ENCODE measurements around the gene DOCK4. TPM values are rescaled to one million over a fixed set of nuclear protein-coding genes. Genes with fewer than 3 reads are reported as not detected.

The DOCK4 gene
- total and polyA plus RNA-seq, 2 donors from 2014 or later: 3.2 to 38.9 TPM

GRCh38 chr7:111796671-111797070 lies 409.5 kb downstream of the DOCK4 start:
- FAIRE-seq (no peak), DNase-seq (no peak)
- TF ChIP-seq CTCF (IDR thresholded peaks at IDR 0.05; ENCODE audit: borderline replicate concordance, extremely low read depth, insufficient read depth): no peak
- Histone ChIP-seq H3K4me3 (ENCODE audit: low read length in 3 of 3) (no peak overlapping the region), H3K27me3 (ENCODE audit: control insufficient read depth, insufficient read depth, low read length) (no peaks in the 10 kb centered on the region), H3K9me3 (ENCODE audit: control insufficient read depth in 2 of 3, insufficient read depth in 1 of 3, low read length in 3 of 3) (peaks cover 4 to 43% (median 15%) of the 10 kb centered on the region in 3 donors), H3K4me1 (ENCODE audit: control insufficient read depth in 2 of 3, insufficient read depth in 2 of 3, low read depth in 1 of 3, low read length in 3 of 3) (no peaks in the 10 kb centered on the region), H3K9ac (ENCODE audit: low read length in 3 of 3) (no peak overlapping the region), H3K27ac (ENCODE audit: low read depth in 2 of 2, low read length in 2 of 2) (no peak overlapping the region), H3K36me3 (ENCODE audit: control insufficient read depth in 2 of 3, insufficient read depth in 3 of 3, low read length in 3 of 3) (no peaks in the 10 kb centered on the region)
- intact Hi-C loops (cut with DNase I): no loop called here

- peaks cover 2 to 6% (median 5%) of the 10 kb centered on the region in 3 donors for H3K4me1 ChIP-seq (ENCODE audit: control insufficient read depth in 2 of 3, insufficient read depth in 2 of 3, low read depth in 1 of 3, low read length in 3 of 3)
- TF ChIP-seq CTCF (IDR thresholded peaks at IDR 0.05; ENCODE audit: borderline replicate concordance, extremely low read depth, insufficient read depth): no peak
- intact Hi-C loops (cut with DNase I): no loop called here
- no peaks in the 10 kb centered on the region for H3K27me3 ChIP-seq (ENCODE audit: control insufficient read depth, insufficient read depth, low read length)
- H3K27ac ChIP-seq (ENCODE audit: low read depth in 2 of 2, low read length in 2 of 2): no peak overlapping the region
- peak in 2 of 5 donors; percentile 53 to 65 for DNase-seq
- H3K9me3 ChIP-seq (ENCODE audit: control insufficient read depth in 2 of 3, insufficient read depth in 1 of 3, low read length in 3 of 3): peaks cover 0 to 5% (median 0%) of the 10 kb centered on the region in 3 donors
- H3K4me3 ChIP-seq (ENCODE audit: low read length in 3 of 3): no peak overlapping the region
- H3K36me3 ChIP-seq (ENCODE audit: control insufficient read depth in 2 of 3, insufficient read depth in 3 of 3, low read length in 3 of 3): no peaks in the 10 kb centered on the region
- no peak overlapping the region for H3K9ac ChIP-seq (ENCODE audit: low read length in 3 of 3)
- FAIRE-seq: no peak
Observed at GRCh38 chr7:111789870-111790269, 416.3 kb downstream of the DOCK4 start.

- H3K4me3 ChIP-seq (ENCODE audit: low read length in 3 of 3): no peak overlapping the region
- TF ChIP-seq CTCF (IDR thresholded peaks at IDR 0.05; ENCODE audit: borderline replicate concordance, extremely low read depth, insufficient read depth): no peak
- intact Hi-C loops (cut with DNase I): no loop called here
- DNase-seq: no peak
- FAIRE-seq: no peak
- H3K27ac ChIP-seq (ENCODE audit: low read depth in 2 of 2, low read length in 2 of 2): no peak overlapping the region
- peaks cover 2 to 6% (median 5%) of the 10 kb centered on the region in 3 donors for H3K4me1 ChIP-seq (ENCODE audit: control insufficient read depth in 2 of 3, insufficient read depth in 2 of 3, low read depth in 1 of 3, low read length in 3 of 3)
- no peaks in the 10 kb centered on the region for H3K36me3 ChIP-seq (ENCODE audit: control insufficient read depth in 2 of 3, insufficient read depth in 3 of 3, low read length in 3 of 3)
- H3K9me3 ChIP-seq (ENCODE audit: control insufficient read depth in 2 of 3, insufficient read depth in 1 of 3, low read length in 3 of 3): no peaks in the 10 kb centered on the region
- no peak overlapping the region for H3K9ac ChIP-seq (ENCODE audit: low read length in 3 of 3)
- no peaks in the 10 kb centered on the region for H3K27me3 ChIP-seq (ENCODE audit: control insufficient read depth, insufficient read depth, low read length)
Observed at GRCh38 chr7:111789048-111789320, 417.2 kb downstream of the DOCK4 start.

All from kidney (tissue), 14 donors.